Activated CD8-positive, alpha-beta memory T cell treated with anti-CD3 and anti-CD28 coated beads, Interleukin-2, amount 50 U/mL, for 24 hours (primary cell): ENCODE results near the gene EXOC7.

Source experiments
- DNase-seq: peaks from one replicate; pipeline ENCODE4 v3.0.0-alpha.2; 2020; ENCODE audit errors: extremely low read depth

The EXOC7 gene

DNA sequence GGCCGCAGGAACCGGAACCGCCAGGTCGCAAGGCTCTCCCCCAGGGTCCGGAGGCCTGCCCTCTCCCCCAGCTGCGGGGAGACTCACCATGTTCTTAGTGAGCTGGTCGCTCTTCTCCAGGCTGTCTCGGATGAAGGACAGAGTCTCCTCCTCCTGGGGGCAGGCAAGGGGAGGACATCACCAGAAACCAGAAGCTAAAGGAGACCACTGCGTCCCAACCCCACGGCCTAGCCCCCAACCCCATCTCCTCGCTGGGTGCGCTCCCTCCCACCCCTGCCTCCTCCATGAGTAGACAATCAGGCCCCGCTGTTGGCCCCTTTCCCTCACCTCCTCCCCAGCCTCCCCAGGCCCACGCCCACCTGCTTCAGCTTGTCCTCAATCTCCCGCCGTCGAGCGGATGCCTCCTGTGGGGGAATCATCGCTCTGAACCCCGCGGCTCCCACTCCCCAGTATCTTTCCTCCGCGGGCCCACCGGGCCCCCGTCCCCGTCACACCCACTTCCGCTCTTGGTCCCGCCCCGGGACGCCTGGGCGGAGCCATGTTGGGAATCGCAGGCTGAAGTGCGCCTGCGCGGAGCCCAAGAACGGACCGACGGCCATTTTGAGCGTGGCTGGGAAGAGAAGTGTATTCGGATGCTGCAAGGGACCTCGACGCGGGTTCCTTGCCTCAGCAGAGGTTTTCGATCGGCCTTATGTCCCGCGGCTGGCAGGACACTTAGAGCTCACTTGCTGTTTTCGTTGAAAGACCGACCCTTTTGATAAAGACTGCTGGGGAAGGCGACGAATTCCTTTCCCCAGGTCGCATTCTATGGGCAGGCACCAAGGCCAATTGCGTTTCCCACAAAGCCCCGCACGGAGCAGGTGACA lies at the start of gene EXOC7:
Gene EXOC7, minus strand, starts transcription at position 514 of the 866 bp plus-strand sequence. Its CDS starts 95 bp downstream, at position 419.
- DNase-seq, result peak; percentile 77

GRCh38 chr17:76153202-76153601 lies 49.6 kb upstream of the EXOC7 start:
- no peak for DNase-seq

DNA sequence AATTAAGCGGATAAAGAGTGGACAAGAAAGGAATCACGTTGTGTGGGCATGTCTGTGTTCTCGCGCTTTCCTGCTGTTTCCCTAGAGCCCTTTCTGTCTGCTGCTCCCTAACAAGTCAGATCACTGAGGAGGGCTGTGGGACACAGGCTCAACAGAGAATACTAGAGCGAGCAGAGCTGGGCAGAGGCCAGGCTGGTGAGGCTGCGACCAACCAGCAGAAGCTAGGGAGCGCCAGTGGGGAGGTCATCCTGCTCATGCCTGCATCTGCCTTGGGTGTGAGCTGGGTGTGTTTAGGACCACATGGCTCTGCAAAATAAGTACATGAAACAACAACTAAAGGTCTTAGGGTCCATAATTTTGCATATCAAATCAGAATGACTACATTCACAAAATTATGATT lies 49.0 kb upstream of the EXOC7 start:
- no peak for DNase-seq

GRCh38 chr17:76151896-76152454 lies 48.4 kb upstream of the EXOC7 start:
- DNase-seq, result no peak

DNA sequence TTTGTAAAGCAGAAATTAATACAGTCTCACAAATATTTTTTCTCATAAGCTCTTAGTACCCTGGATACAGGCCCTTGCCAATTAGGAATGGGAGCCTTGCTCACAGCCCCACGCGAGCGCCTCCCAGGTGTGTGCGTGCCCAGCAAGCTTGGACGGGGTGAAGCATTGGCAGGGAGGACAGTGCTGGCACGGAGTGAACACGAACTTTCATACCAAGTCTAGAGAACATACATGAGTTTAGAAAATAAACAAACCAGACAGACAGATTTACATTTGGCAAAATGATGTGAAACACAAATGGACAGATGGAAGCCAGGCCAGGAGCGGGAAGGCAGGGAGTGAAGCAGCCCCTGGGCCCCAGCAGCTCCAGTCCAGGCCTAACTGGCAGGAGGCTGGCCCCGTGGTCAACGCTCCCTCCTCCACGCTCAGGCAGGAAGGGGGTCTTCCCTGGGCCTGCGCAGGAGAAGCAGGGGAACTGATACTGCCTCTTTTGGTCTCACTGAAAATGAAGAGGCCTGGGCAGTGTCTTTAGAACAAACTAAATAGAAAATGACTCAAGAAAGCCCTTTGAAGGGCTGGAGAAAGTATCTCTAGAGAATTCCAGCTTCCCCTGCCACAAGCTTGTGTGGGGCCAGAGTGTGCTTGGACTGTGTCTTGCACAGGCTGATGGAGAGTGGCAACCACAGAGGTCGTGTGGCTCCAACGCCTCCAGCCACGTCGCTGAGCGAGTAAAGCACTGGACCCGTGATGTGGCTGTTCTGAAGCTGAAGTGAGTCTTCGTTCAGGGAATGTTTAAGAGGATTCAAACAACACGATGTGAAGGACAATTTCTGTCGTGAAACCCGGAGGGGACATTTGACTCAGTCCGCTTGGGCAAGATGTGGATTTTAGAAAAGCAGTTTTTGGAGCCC lies 47.4 kb upstream of the EXOC7 start:
- DNase-seq, result no peak

- no peak for DNase-seq
Measured at GRCh38 chr17:76149214-76149613, 45.6 kb upstream of the EXOC7 start.

GRCh38 chr17:76148015-76148326 lies 44.4 kb upstream of the EXOC7 start:
- DNase-seq, result no peak

GRCh38 chr17:76147211-76148014 lies 43.8 kb upstream of the EXOC7 start:
- no peak for DNase-seq

DNA sequence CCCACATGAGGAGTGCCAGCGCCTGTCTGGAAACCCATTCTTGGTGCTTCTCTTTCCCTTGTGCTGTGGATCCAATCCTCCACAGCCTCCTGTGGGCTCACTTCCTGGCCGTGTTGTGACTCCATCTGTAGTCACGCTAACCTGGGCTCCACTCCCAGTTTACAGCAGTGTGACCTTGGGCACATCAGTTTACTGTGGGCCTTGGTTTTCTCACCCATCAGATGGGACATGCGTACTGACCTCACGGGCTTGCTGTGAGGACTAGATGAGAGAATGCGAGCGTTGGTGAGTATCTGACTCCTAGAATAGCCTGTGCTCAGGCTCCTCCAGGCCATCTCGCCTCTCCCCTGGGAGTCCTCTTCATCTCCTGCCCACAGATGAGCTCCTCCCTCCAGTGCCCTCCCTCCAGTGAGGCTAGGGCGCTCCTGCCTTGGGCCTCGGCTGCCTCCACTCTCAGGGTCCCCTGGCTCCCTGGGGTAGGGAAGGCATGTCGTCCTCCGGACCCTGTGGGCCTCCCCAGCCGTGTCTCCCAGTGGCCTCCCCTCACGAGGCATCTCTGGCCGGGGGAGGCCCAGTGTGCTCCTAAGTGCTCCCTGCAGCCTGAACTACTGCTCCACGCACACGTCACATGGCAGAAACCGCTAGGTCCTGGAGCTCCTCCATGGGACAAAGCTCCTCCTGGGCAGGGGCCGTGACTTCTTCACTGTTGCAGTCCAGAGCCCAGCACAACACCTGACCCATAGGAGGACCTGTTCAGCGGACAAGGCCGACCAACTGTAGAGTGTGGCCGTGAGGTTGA lies 42.7 kb upstream of the EXOC7 start:
- DNase-seq, result no peak

- DNase-seq, result no peak
Measured at GRCh38 chr17:76145231-76146052, 41.9 kb upstream of the EXOC7 start.

- no peak for DNase-seq
Measured at GRCh38 chr17:76142585-76143041, 39.0 kb upstream of the EXOC7 start.

- no peak for DNase-seq
Measured at GRCh38 chr17:76142039-76142584, 38.5 kb upstream of the EXOC7 start.

- DNase-seq, result peak; percentile 71
Measured at GRCh38 chr17:76141212-76142038, 37.8 kb upstream of the EXOC7 start, which contains the start of gene FOXJ1. TSS of gene FOXJ1 (minus strand) at chr17:76141245. CDS start at chr17:76140395, 850 bp downstream.

DNA sequence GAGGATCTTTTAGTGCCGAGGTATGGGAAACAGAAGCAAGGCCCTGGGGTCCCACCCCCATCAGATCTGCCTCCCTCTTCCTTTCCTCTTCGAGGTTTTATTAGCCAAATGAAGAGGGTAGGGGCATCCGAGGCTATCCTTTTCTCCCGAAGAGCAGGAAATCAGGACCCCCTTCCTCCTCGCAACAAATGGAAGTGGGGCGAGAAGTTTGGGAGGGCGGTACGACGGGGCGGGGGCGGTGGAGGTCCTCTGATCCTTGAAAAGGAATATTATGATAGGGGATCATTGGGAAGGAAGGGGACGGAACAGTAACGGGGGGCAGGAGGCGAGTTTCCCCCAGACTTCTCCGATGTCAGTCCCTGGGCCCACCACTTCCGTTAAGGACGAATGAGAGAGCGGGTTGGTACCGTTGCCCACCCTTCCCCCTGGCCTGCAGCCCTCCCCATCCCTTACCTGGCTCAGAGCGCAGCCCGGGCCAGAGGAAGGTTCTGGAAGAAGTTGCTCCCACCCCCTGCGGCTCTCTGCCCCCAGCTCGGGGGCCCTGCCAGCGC lies 37.1 kb upstream of the EXOC7 start:
- no peak for DNase-seq

DNA sequence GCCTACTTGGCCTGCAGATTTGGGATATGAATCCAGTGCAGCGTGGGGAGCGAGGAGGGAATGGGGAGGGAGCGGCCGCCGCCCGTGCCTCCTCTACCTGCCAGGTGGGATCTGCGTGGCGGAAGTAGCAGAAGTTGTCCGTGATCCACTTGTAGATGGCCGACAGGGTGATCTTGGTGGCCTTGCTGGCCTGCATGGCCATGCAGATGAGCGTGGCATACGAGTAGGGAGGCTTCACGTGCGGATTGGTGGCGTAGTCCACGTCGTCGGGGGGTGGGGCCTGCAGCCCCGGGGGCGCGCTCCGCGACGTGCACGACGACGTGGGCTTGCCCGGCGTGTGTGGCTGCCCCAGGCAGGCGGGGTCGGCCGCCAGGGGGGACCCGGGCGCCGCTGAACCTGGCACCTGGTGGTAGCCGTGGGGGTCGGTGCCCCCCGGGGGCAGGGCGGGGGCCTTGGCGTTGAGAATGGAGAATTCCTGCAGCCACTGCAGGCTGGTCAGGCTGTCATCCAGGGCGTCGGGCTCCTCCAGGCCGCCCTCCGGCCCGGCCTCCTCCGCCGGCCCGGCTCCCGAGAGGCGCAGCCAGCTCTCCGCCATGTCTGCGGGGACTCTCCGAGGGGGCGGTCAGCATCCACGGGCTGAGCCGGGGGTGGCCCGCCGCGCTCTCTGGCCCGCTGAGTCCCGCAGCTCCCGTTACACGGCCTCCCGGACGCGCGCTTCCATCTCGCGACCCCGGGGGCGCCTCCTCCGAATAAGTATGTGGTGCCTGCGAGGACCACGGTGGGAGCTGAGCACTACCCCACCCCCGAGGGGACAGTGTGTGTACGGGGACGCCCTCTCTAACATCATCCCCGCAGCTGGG lies 36.4 kb upstream of the EXOC7 start:
- no peak for DNase-seq

DNA sequence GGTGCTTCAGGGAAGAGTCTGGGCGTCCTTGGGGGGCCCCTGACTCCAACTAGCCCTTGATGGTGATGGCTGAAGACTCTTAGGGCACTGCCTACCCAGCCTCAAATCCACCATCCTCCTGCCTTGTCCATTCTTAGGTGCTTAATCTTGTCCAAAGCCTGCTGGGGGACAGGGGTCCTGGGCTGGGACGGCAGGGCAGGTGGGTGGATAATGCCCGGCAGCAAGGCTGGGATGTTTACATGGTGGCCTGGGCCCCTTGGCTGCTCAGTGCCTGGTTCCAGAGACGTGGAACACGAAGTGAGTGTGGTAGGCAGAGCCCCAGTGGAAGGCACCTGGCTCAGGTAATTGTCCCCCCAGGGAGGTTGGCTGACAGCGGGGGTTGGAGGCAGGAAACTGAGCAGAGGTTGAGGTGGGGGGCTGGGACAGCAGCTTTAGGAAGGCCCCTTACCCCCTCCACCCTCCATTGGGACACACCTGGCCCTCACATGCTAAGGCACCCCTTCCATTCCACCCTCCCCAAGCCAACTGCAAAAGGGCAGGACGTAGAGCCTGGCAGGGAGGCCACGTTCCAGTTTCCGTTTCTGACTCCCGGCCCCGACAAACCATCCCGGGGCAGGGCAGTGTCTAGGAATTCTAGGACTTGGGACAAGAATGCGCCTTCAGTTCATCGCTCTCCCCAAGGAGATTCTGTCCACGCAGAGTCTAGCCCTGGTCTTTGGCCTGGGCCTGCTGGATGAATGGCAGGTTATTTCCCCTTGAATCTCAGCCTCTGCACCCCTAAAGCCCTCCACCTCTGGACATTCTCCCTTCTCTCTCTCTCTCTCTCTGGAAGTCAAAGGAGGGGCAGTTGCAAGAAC lies 35.5 kb upstream of the EXOC7 start:
- DNase-seq, result no peak
